ENCODE results near the gene CYB561D1. TPM values are rescaled to one million over a fixed set of nuclear protein-coding genes. Genes with fewer than 3 reads are reported as not detected.

Gene CYB561D1
- total and polyA plus RNA-seq, 2 of the 13 experiments (the other 11 are each of a cell fraction or from before 2014, with no cell fraction given), result 3.9 to 4.1 TPM

GRCh38 chr1:109546311-109547109 is 52.6 kb downstream of the CYB561D1 start (continued):
- TF ChIP-seq PRDM10 (CRISPR knock-in tag; IDR thresholded peaks at IDR 0.05; ENCODE audit: low read depth) (no peak), HDAC2 (CRISPR knock-in tag; IDR thresholded peaks at IDR 0.05) (no peak), ZNF782 (CRISPR knock-in tag; IDR thresholded peaks at IDR 0.05; ENCODE audit: borderline replicate concordance) (no peak), CHD4 (IDR thresholded peaks at IDR 0.05; ENCODE audit: borderline replicate concordance, low read length) (no peak), ELF1 (CRISPR knock-in tag; IDR thresholded peaks at IDR 0.05) (peak; percentile 32; the same call in 1 of the 2 replicates), KDM3A (CRISPR knock-in tag; IDR thresholded peaks at IDR 0.05; ENCODE audit: low read depth) (0 out of 2 replicates have a peak, but pooled peaks have one; percentile 40), HDAC1 (CRISPR knock-in tag; IDR thresholded peaks at IDR 0.05) (0 out of 2 replicates have a peak, but pooled peaks have one; percentile 27), MAZ (IDR thresholded peaks at IDR 0.05; ENCODE audit: borderline replicate concordance, low read depth, low read length) (peak; percentile 78), MAZ (CRISPR knock-in tag; IDR thresholded peaks at IDR 0.05; ENCODE audit: low read depth) (no peak), CENPBD1 (CRISPR knock-in tag; IDR thresholded peaks at IDR 0.05; ENCODE audit: borderline replicate concordance, low read depth) (no peak), FOSL2 (CRISPR knock-in tag; IDR thresholded peaks at IDR 0.05) (peak; percentile 20; the same call in 1 of the 2 replicates), ZNF747 (CRISPR knock-in tag; IDR thresholded peaks at IDR 0.05; ENCODE audit: borderline replicate concordance) (peak; percentile 34; the same call in 1 of the 2 replicates), MXD1 (CRISPR knock-in tag; IDR thresholded peaks at IDR 0.05) (no peak), STAG1 (CRISPR knock-in tag; IDR thresholded peaks at IDR 0.05) (peak; percentile 94), YY1 (IDR thresholded peaks at IDR 0.05; ENCODE audit: insufficient read depth, insufficient replicate concordance, low read depth, low read length) (peak; percentile 91), KAT8 (CRISPR knock-in tag; IDR thresholded peaks at IDR 0.05) (peak; percentile 87), ZBTB21 (CRISPR knock-in tag; IDR thresholded peaks at IDR 0.05) (no peak), GABPB1 (CRISPR knock-in tag; IDR thresholded peaks at IDR 0.05) (peak; percentile 40; the same call in 1 of the 2 replicates), RAD21 (CRISPR knock-in tag; IDR thresholded peaks at IDR 0.05) (peak; percentile 76), PPARG (CRISPR knock-in tag; conservative IDR thresholded peaks at IDR 0.05) (peak; percentile 36; the same call in 1 of the 2 replicates), MXI1 (IDR thresholded peaks at IDR 0.05; ENCODE audit: borderline replicate concordance, low read depth, low read length) (peak; percentile 45; the same call in 1 of the 3 replicates), TP53 (CRISPR knock-in tag; conservative IDR thresholded peaks at IDR 0.05) (no peak), ZKSCAN8 (CRISPR knock-in tag; IDR thresholded peaks at IDR 0.05; ENCODE audit: borderline replicate concordance) (0 out of 2 replicates have a peak, but pooled peaks have one; percentile 29)
